GM12875 (cell line): ENCODE data around the gene DSCAML1.
A peak's percentile ranks its signal among the peaks of the same experiment; 100 is the strongest.

Experiments used
- H3K4me3 ChIP-seq: one replicate; pipeline ENCODE4 v1.5.1; 2011; ENCODE audit warnings: low read depth, low read length, control low read depth
- TF ChIP-seq, protein P1 (sequence below): IDR thresholded peaks from 2 replicates; pipeline ENCODE4 v1.5.1; 2011; ENCODE audit warnings: low read depth, mild to moderate bottlenecking, control low read depth, inconsistent platforms, low read length, moderate library complexity, borderline replicate concordance; ENCODE audit not compliant: insufficient read depth

The DSCAML1 gene

DNA sequence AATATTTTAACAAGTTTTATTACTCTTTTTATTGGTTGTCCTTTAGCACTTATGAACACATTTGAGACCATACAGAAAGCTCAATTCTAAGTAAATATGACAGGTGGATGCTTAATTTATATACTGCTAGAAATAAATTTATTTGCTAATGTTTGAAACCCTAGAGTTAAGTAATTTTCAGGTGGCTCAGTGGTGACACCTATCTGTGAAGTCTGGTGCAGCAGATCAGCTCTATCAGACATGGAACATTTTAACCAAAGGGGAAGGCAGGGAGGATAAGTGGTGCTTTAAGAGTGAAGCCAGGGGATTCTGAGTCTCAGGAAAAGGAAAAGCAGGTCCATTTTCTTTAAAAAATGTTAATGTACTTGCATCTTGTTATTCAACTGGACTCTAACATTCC lies 175.8 kb downstream of the DSCAML1 start:
- TF ChIP-seq, protein P1, sequence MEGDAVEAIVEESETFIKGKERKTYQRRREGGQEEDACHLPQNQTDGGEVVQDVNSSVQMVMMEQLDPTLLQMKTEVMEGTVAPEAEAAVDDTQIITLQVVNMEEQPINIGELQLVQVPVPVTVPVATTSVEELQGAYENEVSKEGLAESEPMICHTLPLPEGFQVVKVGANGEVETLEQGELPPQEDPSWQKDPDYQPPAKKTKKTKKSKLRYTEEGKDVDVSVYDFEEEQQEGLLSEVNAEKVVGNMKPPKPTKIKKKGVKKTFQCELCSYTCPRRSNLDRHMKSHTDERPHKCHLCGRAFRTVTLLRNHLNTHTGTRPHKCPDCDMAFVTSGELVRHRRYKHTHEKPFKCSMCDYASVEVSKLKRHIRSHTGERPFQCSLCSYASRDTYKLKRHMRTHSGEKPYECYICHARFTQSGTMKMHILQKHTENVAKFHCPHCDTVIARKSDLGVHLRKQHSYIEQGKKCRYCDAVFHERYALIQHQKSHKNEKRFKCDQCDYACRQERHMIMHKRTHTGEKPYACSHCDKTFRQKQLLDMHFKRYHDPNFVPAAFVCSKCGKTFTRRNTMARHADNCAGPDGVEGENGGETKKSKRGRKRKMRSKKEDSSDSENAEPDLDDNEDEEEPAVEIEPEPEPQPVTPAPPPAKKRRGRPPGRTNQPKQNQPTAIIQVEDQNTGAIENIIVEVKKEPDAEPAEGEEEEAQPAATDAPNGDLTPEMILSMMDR: peak; percentile 62; the same call in 1 of the 2 replicates

DNA sequence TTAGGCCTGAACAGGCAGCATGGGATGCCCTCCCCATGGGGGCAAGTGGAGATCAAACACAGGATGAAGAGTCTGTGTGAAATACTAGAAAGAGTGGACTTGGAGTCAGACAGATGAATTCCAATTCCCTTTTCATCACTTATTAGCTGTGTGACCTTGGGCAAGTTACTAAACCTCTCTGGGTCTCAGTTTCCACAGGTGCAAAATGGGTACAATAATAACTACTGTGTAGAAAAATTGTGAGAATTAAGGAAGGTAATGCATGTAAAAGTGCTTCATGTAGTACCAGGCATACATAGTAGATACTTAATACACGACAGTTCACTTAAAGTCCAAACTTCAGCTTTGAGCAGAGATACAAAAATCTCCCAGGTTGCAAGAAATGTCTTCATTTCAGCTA lies 176.4 kb downstream of the DSCAML1 start:
- TF ChIP-seq, protein P1: no peak
- H3K4me3 ChIP-seq: no peak overlapping the region

More for the DNA sequence above, 175.8 kb downstream of the DSCAML1 start:
- no peak overlapping the region for H3K4me3 ChIP-seq

DNA sequence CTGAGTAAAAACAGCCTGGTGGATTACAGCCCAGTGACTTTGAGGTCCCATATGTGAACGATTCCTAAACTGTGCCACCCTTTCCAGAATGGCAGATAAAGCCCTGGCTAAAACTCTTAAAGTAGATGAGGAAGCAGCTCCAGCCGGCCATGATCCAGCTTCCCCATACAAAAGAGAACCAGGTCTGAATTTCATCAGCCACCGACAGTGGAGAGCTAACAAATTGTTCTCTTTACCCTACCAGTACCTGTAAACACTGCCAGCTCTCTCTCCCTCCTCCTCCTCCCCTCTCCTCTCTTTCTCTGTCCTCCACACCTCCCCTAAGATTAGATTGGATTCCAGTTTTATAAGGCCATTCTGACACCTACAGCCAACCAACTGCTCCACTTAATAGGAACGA lies 176.9 kb downstream of the DSCAML1 start:
- H3K4me3 ChIP-seq: no peak overlapping the region
- TF ChIP-seq, protein P1: no peak

DNA sequence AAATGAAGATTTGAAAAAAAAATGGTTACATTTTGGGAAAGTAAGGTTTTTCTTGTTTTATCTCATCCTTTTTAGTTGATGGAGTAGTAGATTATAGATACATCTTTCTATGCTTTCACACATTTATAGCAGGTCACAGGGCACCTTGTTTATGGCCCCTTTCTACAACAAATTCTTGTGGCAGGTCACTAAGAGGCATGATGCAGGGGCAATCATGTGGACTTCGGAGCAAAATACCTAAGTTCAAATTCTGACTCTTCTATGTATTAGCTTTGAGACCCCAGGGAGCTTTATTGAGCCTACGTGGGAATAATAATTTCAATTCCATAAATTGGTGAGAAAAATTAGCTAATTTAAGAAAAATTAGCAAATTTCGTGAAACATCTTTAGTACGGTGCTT lies 177.4 kb downstream of the DSCAML1 start:
- TF ChIP-seq, protein P1: no peak
- no peak overlapping the region for H3K4me3 ChIP-seq

DNA sequence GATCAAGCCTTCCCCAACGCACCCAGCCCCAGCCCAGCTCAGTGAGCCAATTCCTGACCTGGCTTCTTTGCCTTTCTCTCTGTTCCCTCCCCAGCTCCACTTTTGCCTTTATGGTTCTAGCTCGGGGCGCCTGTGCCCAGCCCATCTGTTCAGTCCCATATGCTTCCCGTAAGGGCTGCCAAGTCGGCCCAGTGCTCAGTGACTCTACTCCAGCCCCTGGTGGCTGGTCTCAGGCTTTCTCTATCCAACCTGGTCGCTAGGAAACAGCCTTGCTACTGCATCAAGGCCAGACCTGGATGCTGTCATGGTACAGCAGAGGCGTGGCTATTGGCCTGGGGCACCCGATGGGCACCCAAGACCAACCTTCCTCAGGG lies 178.0 kb downstream of the DSCAML1 start:
- no peak overlapping the region for H3K4me3 ChIP-seq
- TF ChIP-seq, protein P1: no peak

DNA sequence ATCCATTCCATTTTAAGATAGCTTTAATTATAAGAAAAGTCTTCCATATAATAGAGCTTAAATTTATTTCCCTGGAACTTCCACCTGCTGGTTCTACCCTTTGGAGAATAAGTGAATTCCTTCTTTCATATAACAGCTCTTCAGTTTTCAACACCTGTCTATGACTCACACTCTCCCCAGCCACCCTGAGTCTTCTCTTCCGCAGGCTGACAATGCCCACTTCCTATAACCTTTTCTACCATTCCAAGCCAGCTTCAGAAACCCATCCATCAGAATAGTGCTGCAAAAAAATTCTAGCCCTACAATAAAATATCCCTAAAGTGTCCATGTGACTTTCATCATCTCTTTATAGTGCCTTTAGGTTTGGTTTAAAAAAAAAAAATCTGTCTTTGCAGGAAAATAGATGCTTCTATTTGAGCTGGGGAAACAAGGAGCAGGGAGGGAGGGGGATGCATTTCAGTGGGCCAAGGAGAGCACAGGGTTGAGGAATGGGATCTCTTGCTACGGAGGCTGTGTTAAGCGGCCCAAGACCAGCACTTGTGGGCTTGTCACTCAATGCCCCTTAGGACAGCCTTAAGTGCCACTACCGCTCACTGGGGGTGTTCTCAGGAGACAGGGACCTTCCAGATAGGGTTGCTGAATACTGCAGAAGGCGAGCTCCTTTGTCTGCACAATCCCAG lies 178.6 kb downstream of the DSCAML1 start:
- no peak overlapping the region for H3K4me3 ChIP-seq
- TF ChIP-seq, protein P1: no peak

DNA sequence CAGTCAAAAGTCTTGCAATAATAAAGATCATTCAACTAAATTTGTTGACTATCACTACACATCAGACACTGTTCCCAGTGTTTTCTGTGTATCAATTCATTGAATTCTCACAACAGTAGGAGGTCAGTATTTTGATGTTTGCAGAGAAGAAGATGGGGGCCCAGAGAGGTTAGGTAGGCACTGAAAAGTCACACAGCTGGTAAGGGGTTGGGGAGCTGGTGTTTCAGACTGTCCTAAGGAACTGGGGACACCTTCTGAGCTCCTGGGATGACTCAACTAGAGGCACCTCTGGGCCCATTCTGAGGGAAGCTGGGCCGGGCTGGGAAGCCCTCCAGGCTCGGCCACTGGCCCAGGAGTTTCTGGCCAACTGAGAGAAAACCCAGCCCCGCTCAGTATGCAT lies 180.0 kb downstream of the DSCAML1 start:
- H3K4me3 ChIP-seq: no peak overlapping the region
- TF ChIP-seq, protein P1: no peak
